C4-2B (cell line): Measurements from ENCODE around the gene TMEM54.

Source experiments
- ZFX ChIP-seq: fragments of 450-650 bp; IDR thresholded peaks from 2 replicates; pipeline ENCODE4 v1.6.1; 2017
- TF ChIP-seq, protein P1 (sequence below): fragments of 450-650 bp; conservative IDR thresholded peaks from 2 replicates; pipeline ENCODE4 v1.5.1; 2017; ENCODE audit warnings: mild to moderate bottlenecking

DNA sequence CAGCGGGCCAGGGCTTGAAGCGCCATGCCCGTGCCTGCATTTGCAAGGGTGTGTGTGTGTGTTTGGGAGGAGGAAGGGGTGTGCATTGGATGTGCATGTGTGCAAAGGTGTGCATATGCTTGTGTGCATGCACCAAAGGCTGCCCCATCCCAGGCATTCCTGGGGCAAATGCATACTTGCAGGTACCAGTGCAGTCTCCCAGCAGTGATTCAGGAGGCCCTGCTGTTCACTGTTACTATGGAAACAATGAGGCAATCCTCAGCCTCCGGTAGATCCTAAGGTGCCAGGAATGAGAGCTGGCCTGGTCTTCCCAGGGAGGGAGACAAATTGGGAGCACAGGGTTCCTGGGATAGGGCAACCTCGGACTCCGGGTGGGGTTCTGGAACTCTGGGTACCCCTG is 23.0 kb downstream of the TMEM54 start:
- TF ChIP-seq, protein P1, sequence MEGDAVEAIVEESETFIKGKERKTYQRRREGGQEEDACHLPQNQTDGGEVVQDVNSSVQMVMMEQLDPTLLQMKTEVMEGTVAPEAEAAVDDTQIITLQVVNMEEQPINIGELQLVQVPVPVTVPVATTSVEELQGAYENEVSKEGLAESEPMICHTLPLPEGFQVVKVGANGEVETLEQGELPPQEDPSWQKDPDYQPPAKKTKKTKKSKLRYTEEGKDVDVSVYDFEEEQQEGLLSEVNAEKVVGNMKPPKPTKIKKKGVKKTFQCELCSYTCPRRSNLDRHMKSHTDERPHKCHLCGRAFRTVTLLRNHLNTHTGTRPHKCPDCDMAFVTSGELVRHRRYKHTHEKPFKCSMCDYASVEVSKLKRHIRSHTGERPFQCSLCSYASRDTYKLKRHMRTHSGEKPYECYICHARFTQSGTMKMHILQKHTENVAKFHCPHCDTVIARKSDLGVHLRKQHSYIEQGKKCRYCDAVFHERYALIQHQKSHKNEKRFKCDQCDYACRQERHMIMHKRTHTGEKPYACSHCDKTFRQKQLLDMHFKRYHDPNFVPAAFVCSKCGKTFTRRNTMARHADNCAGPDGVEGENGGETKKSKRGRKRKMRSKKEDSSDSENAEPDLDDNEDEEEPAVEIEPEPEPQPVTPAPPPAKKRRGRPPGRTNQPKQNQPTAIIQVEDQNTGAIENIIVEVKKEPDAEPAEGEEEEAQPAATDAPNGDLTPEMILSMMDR, result no peak
- TF ChIP-seq ZFX, result no peak
